ENCODE measurements around the gene ASS1.

DNA sequence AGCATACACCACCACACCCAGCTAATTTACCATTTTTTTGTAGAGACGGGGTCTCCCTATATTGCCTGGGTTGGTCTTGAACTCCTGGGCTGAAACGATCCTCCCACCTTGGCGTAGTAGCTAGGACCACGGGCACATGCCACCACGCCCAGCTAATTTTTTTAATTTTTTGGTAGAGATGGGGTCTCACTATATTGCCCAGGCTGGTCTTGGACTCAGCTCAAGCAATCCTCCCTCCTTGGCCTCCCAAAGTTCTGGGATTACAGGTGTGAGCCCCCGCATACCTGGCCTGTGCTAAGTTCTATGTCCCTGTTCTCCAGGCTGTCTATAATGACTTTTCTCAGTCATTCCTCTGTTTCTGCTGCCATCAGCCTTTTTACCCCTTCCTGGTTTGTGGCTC, 41.3 kb downstream of the ASS1 start:
- TF ChIP-seq, protein P1, sequence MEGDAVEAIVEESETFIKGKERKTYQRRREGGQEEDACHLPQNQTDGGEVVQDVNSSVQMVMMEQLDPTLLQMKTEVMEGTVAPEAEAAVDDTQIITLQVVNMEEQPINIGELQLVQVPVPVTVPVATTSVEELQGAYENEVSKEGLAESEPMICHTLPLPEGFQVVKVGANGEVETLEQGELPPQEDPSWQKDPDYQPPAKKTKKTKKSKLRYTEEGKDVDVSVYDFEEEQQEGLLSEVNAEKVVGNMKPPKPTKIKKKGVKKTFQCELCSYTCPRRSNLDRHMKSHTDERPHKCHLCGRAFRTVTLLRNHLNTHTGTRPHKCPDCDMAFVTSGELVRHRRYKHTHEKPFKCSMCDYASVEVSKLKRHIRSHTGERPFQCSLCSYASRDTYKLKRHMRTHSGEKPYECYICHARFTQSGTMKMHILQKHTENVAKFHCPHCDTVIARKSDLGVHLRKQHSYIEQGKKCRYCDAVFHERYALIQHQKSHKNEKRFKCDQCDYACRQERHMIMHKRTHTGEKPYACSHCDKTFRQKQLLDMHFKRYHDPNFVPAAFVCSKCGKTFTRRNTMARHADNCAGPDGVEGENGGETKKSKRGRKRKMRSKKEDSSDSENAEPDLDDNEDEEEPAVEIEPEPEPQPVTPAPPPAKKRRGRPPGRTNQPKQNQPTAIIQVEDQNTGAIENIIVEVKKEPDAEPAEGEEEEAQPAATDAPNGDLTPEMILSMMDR (IDR thresholded peaks at IDR 0.05): no peak
- TF ChIP-seq POLR2A (IDR thresholded peaks at IDR 0.05): no peak
- TF ChIP-seq EP300 (IDR thresholded peaks at IDR 0.05): no peak
- TF ChIP-seq POLR2AphosphoS5 (IDR thresholded peaks at IDR 0.05): no peak
